Neural crest cell (in vitro differentiated cells): ENCODE data around the gene SLC22A6. TPM values are rescaled to one million over a fixed set of nuclear protein-coding genes. Genes with fewer than 3 reads are reported as not detected.
A peak's percentile ranks its signal among the peaks of the same experiment; 100 is the strongest.

ENCODE experiments used
- DNase-seq: peaks from one replicate; pipeline ENCODE4 v3.0.0; 2021; ENCODE audit warnings: low read depth, mixed read lengths, low spot score
- H3K27ac Mint-ChIP-seq: one replicate; pipeline ENCODE4 v1.8.0; 2021; ENCODE audit warnings: mild to moderate bottlenecking, mixed read lengths; ENCODE audit not compliant: unreplicated experiment
- H3K27me3 Mint-ChIP-seq: 2 replicates; pipeline ENCODE4 v1.8.0; 2021; ENCODE audit warnings: low read depth, mild to moderate bottlenecking, mixed read lengths
- H3K36me3 Mint-ChIP-seq: 2 replicates; pipeline ENCODE4 v1.8.0; 2021; ENCODE audit warnings: low read depth, mild to moderate bottlenecking, mixed read lengths
- H3K4me1 Mint-ChIP-seq: 2 replicates; pipeline ENCODE4 v1.8.0; 2021; ENCODE audit warnings: mixed read lengths
- H3K4me3 Mint-ChIP-seq: one replicate; pipeline ENCODE4 v1.8.0; 2021; ENCODE audit warnings: mild to moderate bottlenecking, mixed read lengths
- H3K9me3 Mint-ChIP-seq: 2 replicates; pipeline ENCODE4 v1.8.0; 2021; ENCODE audit warnings: mixed read lengths
- total RNA-seq: library from RNA; stranded (reverse); gene quantifications from 2 replicates; pipeline ENCODE4 v1.2.1, GENCODE V29; 2021
- TF ChIP-seq, protein P1 (sequence below): fragments of 200-600 bp; sonication (generic); conservative IDR thresholded peaks from 2 replicates; pipeline ENCODE4 v1.5.0; 2021; ENCODE audit warnings: antibody characterized with exemption, mild to moderate bottlenecking

Gene SLC22A6
- total RNA-seq, 1 donor from 2014 or later = not detected

DNA sequence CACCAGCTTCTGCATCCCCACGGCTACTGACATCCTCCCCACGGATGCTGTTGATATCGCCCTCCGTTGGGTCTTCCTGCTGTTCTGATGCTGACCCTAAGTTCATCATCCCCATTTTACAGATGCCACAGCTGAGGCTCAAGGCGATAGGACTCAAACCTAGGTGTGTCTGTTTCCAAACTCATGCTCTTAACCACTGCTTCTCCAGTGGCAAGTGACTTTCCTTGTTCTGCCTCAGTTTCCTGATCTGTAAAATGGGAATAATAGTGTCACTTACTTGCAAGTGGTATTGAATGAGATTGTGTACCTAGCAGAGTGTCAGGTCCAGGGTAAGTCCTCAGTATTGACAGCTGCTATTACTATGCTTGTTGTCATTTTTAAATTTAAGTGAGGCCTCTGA is 14.4 kb upstream of the SLC22A6 start:
- Mint-ChIP-seq H3K4me1 (no peaks in the 10 kb centered on the region), H3K27ac (no peak overlapping the region), H3K36me3 (no peaks in the 10 kb centered on the region), H3K27me3 (no peaks in the 10 kb centered on the region), H3K9me3 (no peaks in the 10 kb centered on the region), H3K4me3 (no peak overlapping the region)
- TF ChIP-seq, protein P1, sequence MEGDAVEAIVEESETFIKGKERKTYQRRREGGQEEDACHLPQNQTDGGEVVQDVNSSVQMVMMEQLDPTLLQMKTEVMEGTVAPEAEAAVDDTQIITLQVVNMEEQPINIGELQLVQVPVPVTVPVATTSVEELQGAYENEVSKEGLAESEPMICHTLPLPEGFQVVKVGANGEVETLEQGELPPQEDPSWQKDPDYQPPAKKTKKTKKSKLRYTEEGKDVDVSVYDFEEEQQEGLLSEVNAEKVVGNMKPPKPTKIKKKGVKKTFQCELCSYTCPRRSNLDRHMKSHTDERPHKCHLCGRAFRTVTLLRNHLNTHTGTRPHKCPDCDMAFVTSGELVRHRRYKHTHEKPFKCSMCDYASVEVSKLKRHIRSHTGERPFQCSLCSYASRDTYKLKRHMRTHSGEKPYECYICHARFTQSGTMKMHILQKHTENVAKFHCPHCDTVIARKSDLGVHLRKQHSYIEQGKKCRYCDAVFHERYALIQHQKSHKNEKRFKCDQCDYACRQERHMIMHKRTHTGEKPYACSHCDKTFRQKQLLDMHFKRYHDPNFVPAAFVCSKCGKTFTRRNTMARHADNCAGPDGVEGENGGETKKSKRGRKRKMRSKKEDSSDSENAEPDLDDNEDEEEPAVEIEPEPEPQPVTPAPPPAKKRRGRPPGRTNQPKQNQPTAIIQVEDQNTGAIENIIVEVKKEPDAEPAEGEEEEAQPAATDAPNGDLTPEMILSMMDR = no peak
- no peak for DNase-seq

DNA sequence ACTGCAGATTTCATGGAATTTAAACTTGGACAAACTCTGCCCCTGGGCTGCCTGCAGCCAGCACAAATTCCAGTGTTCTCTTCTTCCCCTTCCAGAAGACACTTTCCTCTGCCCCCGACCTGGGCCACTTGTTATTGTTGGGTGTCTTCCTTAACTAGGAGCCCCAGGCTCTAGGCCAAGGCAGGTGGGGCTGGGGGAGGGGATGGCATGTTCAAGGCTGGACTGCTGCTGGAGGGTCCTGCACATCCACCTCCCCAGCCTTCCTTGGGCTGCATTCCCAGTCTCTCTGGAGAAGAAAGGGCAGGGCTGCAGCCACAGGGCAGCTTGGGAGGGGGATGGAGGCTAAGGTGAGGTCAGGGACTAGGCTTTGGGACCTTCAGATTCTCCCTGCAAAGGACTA is 11.5 kb upstream of the SLC22A6 start:
- Mint-ChIP-seq H3K4me3 (no peak overlapping the region), H3K4me1 (no peaks in the 10 kb centered on the region), H3K27ac (no peak overlapping the region), H3K9me3 (no peaks in the 10 kb centered on the region), H3K36me3 (no peaks in the 10 kb centered on the region), H3K27me3 (peaks cover 4% of the 10 kb centered on the region)
- TF ChIP-seq, protein P1 = no peak
- no peak for DNase-seq

DNA sequence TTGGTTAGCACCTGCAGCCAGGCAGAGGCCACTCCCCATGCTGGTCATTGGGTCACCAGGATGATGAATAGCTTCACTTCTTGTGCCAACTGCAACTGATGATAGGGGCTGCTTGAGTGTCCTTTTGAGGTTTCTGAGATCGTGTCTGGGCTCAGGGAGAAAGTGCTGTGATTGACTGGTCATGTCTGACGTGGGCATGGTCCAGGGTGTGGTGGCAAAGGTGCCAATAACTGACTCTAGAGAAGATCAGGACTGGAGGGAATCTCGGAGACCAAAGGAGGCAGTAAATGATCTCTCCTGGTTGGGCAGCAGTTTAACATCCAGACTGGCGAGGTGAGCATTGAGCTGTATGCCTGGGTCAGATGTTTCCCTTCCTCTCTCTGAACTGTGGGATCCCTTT is 10.0 kb upstream of the SLC22A6 start:
- Mint-ChIP-seq H3K27me3 (peaks cover 4% of the 10 kb centered on the region), H3K27ac (no peak overlapping the region), H3K36me3 (no peaks in the 10 kb centered on the region), H3K4me1 (no peaks in the 10 kb centered on the region), H3K9me3 (no peaks in the 10 kb centered on the region), H3K4me3 (no peak overlapping the region)
- no peak for DNase-seq
- TF ChIP-seq, protein P1 = no peak

DNA sequence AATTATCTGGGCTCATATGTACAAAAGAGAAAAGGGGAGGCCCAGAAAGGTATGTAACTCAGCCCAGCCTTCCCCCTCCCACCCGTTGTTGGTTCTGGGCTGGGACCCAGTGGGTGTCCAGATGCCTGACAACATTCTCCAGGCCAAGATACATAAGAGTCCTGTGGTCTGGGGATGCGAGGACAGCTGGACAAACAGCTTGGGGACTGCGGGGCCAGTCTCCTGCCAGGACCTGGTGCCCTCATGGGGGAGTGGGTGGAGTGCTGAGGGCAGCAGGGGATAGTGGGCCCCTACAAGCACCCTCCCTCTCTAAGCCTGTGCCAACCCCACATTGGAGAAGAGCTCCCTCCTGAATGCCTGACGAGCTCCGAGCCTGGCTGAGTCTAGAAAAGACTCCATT is 3.5 kb upstream of the SLC22A6 start:
- TF ChIP-seq, protein P1 = no peak
- Mint-ChIP-seq H3K27ac (no peak overlapping the region), H3K4me3 (no peak overlapping the region), H3K27me3 (peaks cover 4% of the 10 kb centered on the region), H3K4me1 (peaks cover 10% of the 10 kb centered on the region), H3K9me3 (no peaks in the 10 kb centered on the region), H3K36me3 (no peaks in the 10 kb centered on the region)
- DNase-seq = no peak

DNA sequence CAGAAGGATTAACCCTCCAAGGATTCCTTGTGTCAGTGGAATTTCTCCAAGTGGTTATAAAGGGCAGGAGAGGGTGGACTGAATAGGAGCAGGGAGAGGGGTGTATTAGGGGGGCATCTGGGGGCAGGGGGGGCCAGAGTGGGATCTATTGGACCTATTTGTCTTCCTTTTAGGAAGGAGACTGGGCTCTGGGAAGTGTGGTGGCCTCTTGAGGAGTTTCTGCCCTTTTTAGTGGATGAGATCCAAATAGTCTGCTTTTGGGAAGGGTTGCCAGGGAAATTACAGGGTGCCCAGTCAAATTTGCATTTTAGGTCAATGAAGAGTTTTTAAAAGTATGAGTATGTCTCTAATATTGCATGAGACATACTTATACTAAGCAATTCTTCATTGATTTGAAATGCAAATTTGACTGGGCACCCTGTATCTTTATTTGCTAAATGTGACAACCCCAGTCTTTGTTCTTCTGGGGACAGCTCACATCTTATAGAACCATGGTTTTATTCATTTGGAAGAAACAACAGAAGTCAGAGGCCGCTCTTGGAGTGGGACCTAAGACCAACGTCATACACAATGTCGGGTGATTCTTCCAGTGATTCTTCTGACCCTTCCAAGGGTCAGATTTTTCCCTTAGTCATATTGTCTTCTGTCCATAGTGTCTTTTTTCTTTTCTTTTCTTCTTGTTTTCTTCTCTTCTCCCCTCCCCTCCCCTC is 429 bp upstream of the SLC22A6 start:
- Mint-ChIP-seq H3K36me3 (no peaks in the 10 kb centered on the region), H3K4me3 (no peak overlapping the region), H3K9me3 (no peaks in the 10 kb centered on the region), H3K27ac (peak overlapping the region; percentile 5), H3K4me1 (peaks cover 10% of the 10 kb centered on the region), H3K27me3 (no peaks in the 10 kb centered on the region)
- DNase-seq = no peak
- TF ChIP-seq, protein P1 = no peak
